OCI-LY7 (cell line): ENCODE measurements around the gene ILKAP.

ENCODE experiments used
- EZH2phosphoT487 ChIP-seq: fragments of 200-600 bp; sonication (generic); IDR thresholded peaks from 2 replicates; pipeline ENCODE4 v1.6.1; 2018; ENCODE audit warnings: low read depth, borderline replicate concordance, mild to moderate bottlenecking, mixed run types, antibody characterized with exemption, low read length, moderate library complexity, mixed read lengths
- TF ChIP-seq, protein P1 (sequence below): fragments of 200-600 bp; sonication (generic); conservative IDR thresholded peaks from 2 replicates; pipeline ENCODE4 v1.5.1; 2014; ENCODE audit warnings: mild to moderate bottlenecking, antibody characterized with exemption, low read length, moderate library complexity, mixed read lengths

DNA sequence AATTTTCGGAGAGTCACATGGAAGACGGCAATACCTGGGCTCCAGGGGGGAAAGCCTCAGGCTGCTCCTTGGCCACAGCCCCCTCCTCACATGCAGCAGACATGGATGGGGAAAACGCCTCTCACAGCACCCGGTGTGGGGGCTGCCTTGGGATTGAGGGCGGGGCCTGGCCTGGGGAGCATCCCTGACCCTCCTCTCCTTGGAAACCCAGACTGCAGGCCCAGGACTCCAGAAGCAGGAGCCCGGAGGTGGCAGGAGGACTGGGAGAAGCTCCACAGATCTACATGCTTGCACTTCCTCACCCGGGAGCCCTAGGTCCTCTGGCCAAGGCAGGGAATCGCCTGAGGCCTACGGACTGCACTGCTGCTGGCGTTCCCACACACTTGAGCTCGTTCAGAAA, 48.5 kb upstream of the ILKAP start:
- TF ChIP-seq, protein P1, sequence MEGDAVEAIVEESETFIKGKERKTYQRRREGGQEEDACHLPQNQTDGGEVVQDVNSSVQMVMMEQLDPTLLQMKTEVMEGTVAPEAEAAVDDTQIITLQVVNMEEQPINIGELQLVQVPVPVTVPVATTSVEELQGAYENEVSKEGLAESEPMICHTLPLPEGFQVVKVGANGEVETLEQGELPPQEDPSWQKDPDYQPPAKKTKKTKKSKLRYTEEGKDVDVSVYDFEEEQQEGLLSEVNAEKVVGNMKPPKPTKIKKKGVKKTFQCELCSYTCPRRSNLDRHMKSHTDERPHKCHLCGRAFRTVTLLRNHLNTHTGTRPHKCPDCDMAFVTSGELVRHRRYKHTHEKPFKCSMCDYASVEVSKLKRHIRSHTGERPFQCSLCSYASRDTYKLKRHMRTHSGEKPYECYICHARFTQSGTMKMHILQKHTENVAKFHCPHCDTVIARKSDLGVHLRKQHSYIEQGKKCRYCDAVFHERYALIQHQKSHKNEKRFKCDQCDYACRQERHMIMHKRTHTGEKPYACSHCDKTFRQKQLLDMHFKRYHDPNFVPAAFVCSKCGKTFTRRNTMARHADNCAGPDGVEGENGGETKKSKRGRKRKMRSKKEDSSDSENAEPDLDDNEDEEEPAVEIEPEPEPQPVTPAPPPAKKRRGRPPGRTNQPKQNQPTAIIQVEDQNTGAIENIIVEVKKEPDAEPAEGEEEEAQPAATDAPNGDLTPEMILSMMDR, result no peak
- TF ChIP-seq EZH2phosphoT487, result no peak
